ENCODE data around the gene GPR132.
"Not testable (repeated sequence)": the region's sequence is repeated elsewhere in the genome, so short reads cannot be mapped to it uniquely, and the experiment has no call there.

GPR132 gene

DNA sequence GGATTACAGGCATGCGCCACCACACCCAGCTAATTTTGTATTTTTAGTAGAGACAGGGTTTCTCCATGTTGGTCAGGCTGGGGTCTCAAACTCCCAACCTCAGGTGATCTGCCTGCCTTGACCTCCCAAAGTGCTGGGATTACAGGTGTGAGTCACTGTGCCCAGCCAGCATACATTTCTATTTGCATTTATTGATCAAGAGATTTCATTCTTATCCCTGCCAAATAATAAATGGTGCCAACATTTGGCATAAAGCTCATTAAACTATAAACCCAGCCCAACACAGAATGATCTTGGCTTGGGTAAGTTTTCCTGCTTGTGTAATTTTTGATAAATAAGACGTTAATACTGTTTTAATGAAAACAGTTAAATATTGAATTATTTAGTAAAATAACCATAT, 29.6 kb downstream of the GPR132 start:
- not testable (repeated sequence) for DNase-seq

DNA sequence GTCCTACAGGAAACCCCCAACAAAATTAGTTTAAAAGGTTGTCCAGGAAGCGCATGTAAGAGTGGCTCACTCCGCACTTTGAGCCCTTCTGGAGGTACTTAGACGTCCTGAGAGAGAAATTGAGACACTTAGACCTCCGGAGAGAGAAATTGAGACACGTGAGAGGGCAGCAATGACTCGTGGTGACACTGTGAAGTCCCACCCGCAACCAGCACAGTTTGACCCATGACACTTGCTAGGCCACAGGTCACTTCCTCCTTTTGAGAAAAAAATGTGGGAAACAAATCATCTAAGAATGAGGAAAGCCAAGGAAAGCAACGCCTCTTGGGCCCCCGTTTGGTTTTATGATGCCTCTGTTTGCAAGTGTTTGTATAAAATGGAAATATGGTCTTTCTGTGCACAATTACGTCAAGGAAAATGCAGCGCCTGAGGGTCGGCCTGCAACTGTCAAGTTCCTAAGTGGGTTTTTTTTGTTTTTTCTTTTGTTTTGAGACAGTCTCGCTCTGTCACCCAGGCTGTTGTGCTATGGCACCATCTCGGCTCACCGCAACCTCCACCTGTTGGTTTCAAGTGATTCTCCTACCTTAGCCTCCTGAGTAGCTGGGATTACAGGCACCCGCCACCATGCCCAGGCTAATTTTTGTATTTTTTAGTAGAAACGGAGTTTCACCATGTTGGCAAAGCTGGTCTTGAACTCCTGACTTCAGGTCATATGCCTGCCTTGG, 30.8 kb downstream of the GPR132 start:
- no peak for DNase-seq

DNA sequence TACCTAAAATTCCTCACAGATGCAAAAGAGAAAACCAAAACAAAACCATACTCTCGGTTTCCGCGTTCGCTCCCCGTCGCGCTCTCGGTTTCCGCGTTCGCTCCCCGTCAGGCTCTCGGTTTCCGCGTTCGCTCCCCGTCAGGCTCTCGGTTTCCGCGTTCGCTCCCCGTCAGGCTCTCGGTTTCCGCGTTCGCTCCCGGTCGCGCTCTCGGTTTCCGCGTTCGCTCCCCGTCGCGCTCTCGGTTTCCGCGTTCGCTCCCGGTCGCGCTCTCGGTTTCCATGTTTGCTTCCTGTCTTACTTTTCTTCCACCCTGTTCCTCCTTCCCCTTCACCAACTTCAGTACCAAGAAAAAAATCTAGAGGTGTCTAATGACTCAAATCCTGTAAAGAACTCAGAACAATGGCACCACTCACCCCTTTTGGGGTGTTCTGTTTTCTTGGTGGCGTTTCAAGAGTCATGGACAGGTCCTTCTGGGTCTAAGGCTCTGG, 31.8 kb downstream of the GPR132 start:
- not testable (repeated sequence) for DNase-seq

DNA sequence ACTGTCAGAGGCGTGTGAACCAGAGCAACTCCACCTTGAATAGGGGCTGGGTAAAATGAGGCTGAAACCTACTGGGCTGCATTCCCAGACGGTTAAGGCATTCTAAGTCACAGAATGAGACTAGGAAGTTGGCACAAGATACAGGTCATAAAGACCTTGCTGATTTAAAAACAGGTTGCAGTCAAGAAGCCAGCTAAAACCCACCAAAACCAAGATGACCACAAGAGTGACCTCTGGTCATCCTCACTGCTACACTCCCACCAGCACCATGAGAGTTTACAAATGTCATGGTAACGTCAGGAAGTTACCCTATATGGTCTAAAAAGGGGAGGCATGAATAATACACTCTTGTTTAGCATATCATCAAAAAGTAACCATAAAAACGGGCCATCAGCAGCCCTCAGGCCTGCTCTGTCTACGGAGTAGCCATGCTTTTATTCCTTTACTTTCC, 32.8 kb downstream of the GPR132 start:
- not testable (repeated sequence) for DNase-seq

DNA sequence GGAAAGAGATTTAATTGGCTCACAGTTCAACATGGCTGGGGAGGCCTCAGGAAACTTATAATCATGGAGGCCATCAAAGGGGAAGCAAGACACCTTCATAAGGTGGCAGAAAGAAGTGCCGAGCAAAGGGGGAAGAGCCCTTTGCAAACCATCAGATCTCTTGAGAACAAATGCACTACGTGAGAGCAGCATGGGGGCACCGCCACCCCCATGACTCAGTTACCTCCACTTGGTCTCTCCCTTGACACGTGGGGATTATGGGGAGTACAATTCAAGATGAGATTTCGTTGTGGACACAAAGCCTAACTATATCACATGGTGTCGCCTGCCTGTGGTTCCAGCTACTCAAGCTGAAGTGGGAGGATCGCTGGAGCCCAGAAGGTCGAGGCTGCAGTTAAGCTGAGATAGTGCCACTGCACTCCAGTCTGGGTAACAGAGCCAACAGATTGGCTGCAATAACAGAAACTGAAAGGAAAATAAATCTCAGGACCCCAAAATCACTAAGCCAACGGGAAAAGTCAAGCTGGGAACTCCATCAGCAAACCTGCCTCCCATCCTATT, 34.3 kb downstream of the GPR132 start:
- no peak for DNase-seq

DNA sequence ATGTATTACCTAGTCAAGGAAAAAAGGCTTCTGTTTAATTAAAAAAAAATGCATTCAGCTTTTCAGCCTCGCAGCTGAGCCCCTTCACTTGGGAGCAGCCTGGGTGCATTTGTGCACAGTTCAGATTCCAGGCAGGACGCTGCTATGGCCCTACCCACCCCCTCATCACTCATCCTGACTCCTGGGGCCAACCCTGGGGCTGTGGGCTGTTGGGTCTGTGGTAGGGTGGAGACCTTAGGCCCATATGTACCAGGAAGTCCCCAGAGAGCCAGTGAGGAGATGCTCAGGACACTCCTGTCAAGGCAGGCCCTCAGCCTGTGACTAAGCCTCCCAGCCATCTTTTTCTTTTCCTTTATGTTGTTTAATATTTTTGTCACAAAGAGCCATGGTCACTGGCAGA, 35.0 kb downstream of the GPR132 start:
- DNase-seq: no peak

DNA sequence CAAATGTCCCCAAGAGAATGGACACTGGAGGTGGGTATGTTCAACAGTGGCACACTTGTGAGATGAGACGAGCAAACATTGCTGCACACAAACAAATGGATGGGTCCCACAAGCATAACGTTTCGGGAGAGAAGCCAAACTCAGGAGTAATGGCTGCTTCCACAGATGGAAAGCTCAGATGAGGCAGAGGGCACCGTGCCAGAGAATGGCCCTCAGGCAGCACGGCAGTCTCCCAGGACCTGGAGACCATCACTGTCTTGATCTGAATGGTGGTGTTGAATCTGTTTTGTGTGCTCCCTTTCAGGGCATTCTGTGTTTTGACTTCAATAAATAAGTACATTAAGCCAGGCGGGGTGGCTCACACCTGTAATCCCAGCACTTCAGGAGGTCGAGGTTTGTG, 35.8 kb downstream of the GPR132 start:
- no peak for DNase-seq

DNA sequence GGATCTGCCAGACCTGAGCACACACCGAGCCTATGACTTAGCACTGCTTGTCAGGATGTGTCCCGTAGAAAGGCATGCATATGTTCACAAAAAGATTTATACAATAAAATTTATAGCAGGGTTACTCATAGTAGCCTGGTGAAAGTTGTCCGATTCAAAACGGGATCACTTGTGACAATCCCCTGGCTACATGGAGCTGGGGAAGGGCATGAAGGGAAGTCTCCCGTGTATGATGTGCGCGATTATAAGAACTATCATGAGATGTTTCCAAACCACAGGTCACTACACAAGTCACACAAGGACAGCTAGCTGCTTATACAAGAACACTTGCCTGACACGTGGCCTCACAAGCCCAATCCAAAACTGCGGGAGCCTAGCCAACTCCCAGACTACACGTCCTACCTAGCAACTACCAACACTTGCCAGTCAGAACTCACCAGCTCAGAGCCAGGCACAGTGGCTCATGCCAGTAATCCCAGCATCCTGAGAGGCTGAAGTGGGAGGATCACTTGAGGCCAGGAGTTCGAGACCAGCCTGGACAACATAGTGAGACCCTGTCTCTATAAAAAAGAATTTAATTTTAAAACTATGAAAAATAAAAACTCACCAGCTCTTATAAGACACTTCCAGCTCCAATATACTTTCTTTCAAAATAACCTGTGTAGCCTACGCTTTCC, 36.8 kb downstream of the GPR132 start:
- no peak for DNase-seq

DNA sequence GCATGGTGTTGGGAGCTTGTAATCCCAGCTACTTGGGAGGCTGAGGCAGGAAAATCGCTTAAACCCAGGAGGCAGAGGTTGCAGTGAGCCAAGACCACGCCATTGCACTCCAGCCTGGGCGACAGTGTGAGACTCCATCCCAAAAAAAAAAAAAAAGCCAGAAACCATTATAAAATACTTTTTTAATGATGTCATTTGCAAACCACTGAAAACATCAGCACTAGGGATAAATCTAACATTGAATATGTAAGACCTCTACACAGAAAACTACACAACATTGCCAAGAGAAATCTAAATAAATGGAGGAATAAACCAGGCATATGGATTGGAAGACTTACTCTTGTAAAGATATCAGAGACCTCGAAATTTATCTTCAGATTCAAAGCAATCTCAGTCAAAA, 37.5 kb downstream of the GPR132 start:
- not testable (repeated sequence) for DNase-seq

DNA sequence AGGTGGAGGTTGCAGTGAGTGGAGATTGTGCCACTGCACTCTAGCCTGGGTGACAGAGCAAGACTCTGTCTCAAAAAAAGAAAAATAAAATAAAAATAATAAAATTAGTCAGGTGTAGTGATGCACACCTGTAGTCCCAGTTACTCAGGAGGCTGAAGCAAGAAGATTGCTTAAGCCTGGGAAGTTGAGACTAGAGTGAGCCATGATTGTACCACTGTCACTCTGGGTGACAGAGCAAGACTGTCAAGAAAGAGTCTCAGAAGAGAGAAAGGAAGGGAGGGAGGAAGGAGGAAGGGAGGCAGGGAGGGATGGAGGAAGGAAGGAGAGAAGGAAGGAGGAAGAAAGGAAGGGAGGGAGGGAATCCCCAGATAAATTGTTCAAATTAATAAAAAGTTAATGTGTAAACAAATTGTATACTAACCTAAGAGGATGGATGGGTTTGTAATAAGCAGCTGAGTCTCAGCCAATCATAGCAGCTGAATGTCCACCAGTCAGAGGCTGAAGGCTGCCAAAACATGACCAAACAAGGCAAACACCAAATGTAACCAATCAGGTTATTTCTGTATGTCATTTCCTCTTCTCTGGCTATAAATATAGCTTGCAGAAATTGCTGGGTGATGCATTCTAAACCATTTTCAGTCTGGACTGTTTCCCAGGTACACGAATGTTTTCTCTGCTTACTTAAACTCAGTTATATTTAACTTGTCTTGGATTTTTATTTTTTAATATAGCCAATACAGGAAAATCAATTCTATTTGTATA, 38.2 kb downstream of the GPR132 start:
- DNase-seq: no peak

DNA sequence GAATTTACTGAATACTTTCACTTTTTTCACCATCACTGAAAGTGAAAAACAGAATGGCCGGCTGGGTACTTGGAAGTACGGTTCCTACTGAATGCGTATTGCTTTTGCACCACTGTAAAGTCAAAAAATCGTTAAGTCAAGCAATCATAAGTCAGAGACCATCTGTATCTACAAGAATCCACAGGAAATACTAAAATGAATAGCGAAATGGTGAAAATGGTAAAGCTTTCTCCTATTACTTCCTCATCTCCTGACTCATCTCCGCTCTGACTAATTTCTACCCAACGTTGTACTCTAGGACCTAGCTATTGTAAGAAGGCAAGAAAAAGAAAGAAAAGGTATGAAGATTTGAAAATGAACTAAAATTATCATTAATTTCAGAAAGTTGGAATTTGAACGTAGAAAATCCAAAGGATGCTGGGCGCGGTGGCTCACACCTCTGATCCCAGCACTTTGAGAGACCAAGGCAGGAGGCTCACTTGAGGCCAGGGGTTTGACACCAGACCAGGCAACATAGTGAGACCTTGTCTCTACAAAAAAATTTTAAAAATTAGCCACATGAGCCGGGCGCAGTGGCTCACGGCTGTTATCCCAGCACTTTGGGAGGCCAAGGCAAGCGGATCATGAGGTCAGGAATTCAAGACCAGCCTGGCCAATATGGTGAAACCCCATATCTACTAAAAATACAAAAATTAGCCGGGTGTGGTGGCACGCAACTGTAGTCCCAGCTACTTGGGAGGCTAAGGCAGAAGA, 39.0 kb downstream of the GPR132 start:
- DNase-seq: no peak

DNA sequence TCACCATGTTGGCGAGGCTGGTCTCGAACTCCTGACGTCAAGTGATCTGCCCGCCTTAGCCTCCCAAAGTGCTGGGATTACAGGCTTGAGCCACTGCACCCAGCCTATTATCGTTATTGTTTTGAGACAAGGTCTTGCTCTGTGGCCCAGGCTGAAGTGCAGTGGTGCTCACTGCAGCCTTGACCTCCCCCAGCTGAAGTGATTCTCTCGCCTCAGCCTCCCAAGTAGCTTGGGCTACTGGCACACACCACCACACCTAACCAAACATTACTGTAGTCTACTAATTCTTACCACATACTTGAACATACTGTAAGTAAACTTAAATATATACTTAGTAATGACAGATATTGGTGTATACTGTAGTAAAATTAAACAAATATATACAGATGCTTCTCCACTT, 39.8 kb downstream of the GPR132 start:
- no peak for DNase-seq

DNA sequence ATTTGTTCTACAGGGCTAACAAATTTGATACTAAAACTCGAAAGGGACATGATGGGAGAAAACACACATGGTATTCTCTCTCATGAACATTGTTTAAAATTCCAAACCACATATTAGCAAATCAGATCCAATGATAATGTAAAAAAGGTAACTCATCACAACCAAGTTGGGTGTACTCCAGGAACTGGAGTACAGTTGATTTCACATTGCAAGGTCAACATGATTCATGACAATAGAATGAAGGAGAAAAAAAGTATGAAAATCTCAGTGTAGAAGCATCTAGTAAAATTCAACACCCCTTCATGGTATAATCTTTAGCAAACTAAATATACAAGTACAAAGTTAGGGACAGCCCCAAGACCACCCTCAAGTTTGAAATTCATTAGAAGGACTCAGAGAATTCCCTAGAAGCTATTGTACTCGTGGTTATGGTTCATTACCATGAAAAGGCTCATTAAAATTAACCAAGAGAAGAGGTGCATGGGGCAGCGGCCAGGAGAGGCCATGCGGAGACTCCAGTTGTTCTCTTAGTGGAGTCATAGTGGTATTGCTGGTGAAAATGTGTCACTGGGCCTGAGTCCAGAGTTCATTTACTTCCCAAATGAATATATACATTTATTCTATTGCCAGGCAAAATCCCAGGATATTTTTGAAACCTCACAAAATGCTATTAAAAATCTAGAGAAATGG, 41.3 kb downstream of the GPR132 start:
- DNase-seq: no peak

DNA sequence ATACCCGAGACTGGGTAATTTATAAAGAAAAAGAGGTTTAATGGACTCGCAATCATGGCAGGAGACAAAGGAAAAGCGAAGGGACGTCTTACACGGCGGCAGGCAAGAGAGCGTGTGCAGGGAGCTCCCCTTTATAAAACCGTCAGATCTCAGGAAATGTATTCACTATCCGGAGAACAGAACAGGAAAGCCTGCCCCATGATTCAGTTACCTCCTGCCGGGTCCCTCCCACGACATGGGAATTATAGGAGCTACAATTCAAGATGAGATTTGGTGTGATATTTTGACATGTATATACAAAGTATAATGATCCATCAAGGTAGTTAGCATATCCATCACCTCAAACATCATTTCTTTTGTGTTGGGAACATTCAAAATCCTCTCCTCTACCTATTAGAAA, 42.1 kb downstream of the GPR132 start:
- DNase-seq: no peak

DNA sequence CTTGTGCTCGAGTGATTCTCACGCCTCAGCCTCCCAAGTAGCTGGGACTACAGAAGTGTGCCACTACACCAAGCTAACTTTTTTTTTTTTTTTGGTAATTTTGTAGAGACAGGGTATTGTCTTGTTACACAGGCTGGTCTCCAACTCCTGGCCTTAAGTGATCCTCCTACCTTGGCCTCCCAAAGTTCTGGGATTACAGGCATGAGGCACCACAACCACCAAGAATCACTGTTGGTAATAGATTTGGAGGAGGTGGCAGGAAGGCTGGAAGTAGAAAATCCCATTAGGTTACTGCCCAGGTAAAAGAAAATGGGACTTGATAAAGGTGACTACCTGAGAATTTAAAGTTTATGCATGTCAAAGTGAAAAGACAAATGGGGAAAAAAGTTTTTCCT, 43.0 kb downstream of the GPR132 start:
- DNase-seq: no peak

DNA sequence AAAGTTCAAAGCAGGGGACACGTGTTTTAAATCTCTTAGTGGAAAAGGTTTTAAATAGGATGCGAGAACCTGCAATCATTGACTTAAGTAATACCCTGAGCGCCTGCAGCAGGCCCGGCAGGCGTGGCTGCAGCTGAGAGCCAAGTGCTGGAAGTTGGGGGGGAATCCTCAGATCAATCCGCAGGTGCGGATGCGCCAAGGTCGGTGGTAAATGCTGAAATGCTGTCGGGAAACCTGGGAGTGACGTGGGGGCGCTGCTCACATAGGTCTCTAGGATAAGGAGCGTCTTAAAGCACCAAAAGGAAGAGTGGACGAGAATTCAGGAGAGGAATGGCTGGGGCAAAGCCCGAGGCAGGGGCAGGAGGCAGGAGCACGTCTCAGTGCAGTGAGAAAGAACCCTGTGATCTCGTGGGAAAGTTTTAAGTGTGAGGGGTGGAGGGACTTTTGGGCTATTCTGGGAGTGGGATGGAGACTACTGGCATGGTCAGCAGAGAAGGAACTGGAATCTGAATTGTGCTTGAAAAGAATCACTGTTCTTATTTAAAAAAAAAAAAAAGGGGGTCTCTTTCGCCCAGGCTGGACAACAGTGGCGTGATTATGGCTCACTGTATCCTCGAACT, 43.5 kb downstream of the GPR132 start:
- peak; percentile 60 for DNase-seq

DNA sequence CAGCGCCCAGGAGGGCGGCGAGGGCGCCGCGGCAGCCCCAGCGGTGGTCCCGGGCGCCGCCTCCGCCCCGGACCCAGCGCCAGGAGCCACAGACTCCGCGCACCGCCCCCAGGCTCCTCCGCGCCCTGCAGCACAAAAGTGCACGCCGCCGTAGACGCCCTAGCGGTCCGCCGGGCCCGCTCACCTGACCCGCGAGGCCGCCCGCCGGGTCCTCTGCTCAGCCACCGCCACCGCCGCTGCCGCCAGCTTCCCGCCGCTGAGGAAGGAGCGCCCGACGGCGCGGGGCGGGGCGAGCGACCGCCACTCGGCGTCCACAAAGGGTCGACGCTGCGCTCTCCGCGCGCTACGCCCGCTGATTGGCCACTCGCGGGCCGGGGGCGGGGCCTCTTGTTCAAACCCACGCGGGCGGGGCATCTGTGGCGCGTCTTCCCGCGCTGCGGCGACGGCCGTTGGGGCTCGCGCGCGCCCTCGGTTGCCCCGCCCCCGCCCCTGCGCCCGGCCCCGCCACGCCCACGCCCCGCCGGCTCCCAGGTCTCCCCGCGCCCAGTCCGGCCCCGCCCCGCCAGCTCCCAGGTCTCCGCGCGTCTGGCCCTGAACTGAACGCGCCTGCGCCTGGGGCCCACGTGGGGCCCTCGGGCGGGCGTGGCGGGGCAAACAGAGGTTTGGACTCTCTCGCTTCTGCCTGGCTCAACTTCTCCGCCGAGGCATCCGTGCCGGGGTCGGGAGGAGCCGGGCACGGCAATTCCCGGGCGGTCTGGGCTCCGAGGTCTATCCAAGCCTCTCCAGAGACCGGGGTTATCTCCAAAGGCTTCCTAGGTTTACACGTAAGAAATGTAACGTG, 44.2 kb downstream of the GPR132 start, which contains the start of gene CDCA4:
CDCA4 (minus strand) TSS at position 269 of the 841 bp plus-strand sequence. CDS start 9,154 bp downstream, outside the sequence.
- peak; percentile 99 for DNase-seq

DNA sequence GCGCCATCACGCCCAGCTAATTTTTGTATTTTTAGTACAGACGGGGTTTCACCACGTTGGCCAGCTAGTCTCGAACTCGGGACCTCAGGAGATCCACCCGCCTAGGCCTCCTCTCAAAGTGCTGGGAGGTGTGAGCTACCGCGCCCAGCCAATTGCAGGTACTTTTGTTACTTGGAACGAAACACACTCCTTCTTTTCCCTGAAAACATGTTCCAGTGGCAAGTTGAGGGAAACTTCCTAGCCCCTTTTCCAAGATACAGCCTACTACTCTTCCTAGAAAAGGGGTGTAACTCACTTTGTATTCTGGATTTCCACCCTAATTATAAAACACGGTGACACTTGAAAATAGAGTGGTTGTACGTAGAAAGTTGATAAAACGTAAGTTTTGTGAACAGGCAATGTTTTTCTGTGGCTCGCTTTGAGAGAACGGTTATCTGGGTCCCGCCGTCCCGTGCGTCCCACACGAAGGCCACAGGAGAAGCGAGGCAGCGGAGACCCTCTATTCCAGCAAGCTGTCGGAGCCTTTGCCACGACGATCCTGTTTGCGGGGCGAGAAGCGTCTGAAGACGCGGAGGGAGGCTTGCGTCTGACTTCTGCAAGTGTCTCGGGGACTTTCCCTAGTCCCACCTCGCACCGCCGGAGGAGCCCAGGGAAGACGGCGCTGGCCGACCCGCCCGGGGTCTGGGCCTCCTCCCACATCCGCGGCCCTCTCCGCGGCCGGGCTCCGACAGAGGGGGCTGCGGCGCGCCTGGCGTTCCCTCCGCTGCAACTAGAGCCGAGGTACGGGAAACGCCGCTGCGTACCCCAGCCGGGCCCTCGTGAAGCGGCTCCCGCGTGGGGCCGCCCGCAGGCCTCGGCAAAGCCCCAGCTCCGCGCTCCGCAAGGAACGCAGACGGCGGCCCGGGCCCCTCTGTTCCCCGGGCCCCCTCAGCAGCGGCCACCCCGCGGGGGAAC, 45.1 kb downstream of the GPR132 start:
- DNase-seq: no peak

DNA sequence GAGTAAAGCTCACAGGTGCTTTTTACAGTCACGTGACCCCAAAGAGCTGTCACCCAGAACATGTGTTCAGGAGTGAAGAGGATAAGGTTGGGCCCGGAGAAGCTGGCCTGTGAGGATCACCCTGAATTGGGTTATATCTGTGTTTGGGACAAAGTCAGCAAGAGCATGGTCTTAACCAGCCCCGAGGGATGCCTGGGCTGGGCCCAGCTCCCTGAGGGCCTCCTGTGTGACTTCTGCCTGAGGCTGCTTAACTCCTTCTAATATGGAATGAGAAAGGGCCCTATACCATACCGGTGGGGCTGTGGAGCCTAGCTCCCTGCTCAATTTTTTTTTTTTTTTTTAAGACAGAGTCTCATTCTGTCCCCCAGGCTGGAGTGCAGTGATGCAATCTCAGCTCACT, 46.8 kb downstream of the GPR132 start:
- no peak for DNase-seq

Data from NCI-H2107 (cell line).